Measurements from ENCODE around the gene KLF14.

The KLF14 gene

GRCh38 chr7:130719541-130719940 lies 14.5 kb downstream of the KLF14 start:
- DNase-seq (ENCODE audit: extremely low spot score): no peak
- ChIA-PET CTCF (interaction anchor here (0.7 to 1.0 kb wide), 2 partner anchors 32 to 39 kb away, joined by 3 read pairs; no protein-coding TSS in a partner anchor), POLR2A (no interaction called here)
- TF ChIP-seq FOXK2 (IDR thresholded peaks at IDR 0.05): no peak
- no peak for TF ChIP-seq FOXA1 (IDR thresholded peaks at IDR 0.05)
- no peak for TF ChIP-seq L3MBTL2 (conservative IDR thresholded peaks at IDR 0.05)
- no peak for TF ChIP-seq NFRKB (IDR thresholded peaks at IDR 0.05)
- TF ChIP-seq HDGF (IDR thresholded peaks at IDR 0.05; ENCODE audit: borderline replicate concordance): no peak
- no peak for TF ChIP-seq FOXM1 (IDR thresholded peaks at IDR 0.05; ENCODE audit: borderline replicate concordance)
- no peak for TF ChIP-seq LEF1 (IDR thresholded peaks at IDR 0.05; ENCODE audit: borderline replicate concordance)
- TF ChIP-seq SUZ12 (IDR thresholded peaks at IDR 0.05): no peak
- TF ChIP-seq SP1 (IDR thresholded peaks at IDR 0.05): no peak
- TF ChIP-seq ZNF384 (IDR thresholded peaks at IDR 0.05): no peak
- no peak for TF ChIP-seq ARNT (IDR thresholded peaks at IDR 0.05)
- no peak for TF ChIP-seq ELF4 (IDR thresholded peaks at IDR 0.05)
- no peak for TF ChIP-seq TARDBP (IDR thresholded peaks at IDR 0.05)
- no peak for TF ChIP-seq CTBP1 (IDR thresholded peaks at IDR 0.05; ENCODE audit: borderline replicate concordance)
- TF ChIP-seq PKNOX1 (IDR thresholded peaks at IDR 0.05): no peak
- TF ChIP-seq BHLHE40 (IDR thresholded peaks at IDR 0.05; ENCODE audit: borderline replicate concordance): no peak

DNA sequence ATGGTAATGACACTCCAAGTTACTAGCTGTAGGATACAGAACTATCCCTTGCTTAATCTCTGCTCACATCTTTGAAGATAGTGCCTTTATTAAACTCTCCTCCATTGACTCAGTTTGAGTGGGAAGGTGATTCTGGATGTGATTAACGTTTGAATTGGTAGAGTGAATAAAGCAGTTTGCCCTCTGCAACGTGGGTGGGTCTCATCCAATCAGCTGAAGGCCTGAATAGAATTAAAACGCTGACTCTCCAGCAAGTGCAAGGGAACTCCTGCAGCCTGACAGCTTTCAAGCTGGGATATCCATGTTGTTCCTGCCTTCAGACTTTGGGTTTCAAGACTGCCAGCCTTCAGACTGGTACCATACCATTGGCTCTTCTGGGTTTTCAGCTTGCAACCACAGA lies 21.6 kb downstream of the KLF14 start:
- ChIA-PET POLR2A (no interaction called here), CTCF (interaction anchor here (0.5 kb wide), 1 partner anchor 258 kb away, joined by 4 read pairs; no protein-coding TSS in a partner anchor)
- TF ChIP-seq SP1 (IDR thresholded peaks at IDR 0.05) (no peak), CTBP1 (IDR thresholded peaks at IDR 0.05; ENCODE audit: borderline replicate concordance) (no peak), BHLHE40 (IDR thresholded peaks at IDR 0.05; ENCODE audit: borderline replicate concordance) (no peak), SUZ12 (IDR thresholded peaks at IDR 0.05) (no peak), NFRKB (IDR thresholded peaks at IDR 0.05) (no peak), ELF4 (IDR thresholded peaks at IDR 0.05) (no peak)
- DNase-seq (ENCODE audit: extremely low spot score): no peak

- CTCF ChIA-PET: no interaction called here
- no peak for DNase-seq (ENCODE audit: extremely low spot score)
- TF ChIP-seq ELF4 (IDR thresholded peaks at IDR 0.05) (no peak), BHLHE40 (IDR thresholded peaks at IDR 0.05; ENCODE audit: borderline replicate concordance) (no peak), ARNT (IDR thresholded peaks at IDR 0.05) (no peak), NFRKB (IDR thresholded peaks at IDR 0.05) (no peak), PKNOX1 (IDR thresholded peaks at IDR 0.05) (no peak), ZNF384 (IDR thresholded peaks at IDR 0.05) (no peak), TARDBP (IDR thresholded peaks at IDR 0.05) (no peak), L3MBTL2 (conservative IDR thresholded peaks at IDR 0.05) (no peak), LEF1 (IDR thresholded peaks at IDR 0.05; ENCODE audit: borderline replicate concordance) (no peak), HDGF (IDR thresholded peaks at IDR 0.05; ENCODE audit: borderline replicate concordance) (no peak), FOXM1 (IDR thresholded peaks at IDR 0.05; ENCODE audit: borderline replicate concordance) (no peak), FOXA1 (IDR thresholded peaks at IDR 0.05) (no peak), FOXK2 (IDR thresholded peaks at IDR 0.05) (no peak), SP1 (IDR thresholded peaks at IDR 0.05) (no peak)
- POLR2A ChIA-PET: no interaction called here
These were observed 25.2 kb downstream of the KLF14 start for GRCh38 chr7:130708766-130709165.

DNA sequence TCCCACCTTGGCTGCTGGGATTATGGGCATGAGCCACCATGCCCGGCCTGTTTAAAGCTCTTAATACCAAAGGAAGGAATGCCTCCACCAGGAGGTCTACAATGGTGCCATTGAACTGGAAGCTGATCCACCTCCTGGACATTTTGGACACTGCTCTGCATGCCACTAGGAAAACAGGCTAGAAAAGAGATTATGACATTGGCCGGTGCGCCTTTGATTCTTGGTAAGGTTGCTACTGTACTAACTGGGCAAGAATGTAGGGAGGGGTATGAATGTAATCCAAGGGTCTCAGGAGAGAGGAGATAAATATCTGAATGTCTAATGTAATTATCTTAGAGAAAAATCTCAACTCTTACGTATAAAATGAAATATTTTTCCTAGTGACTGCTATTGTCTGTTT lies 26.0 kb downstream of the KLF14 start:
- ChIA-PET POLR2A (no interaction called here), CTCF (no interaction called here)
- TF ChIP-seq ELF4 (IDR thresholded peaks at IDR 0.05): no peak
- no peak for TF ChIP-seq FOXA1 (IDR thresholded peaks at IDR 0.05)
- no peak for TF ChIP-seq ARNT (IDR thresholded peaks at IDR 0.05)
- TF ChIP-seq SUZ12 (IDR thresholded peaks at IDR 0.05): no peak
- TF ChIP-seq CTBP1 (IDR thresholded peaks at IDR 0.05; ENCODE audit: borderline replicate concordance): no peak
- TF ChIP-seq PKNOX1 (IDR thresholded peaks at IDR 0.05): no peak
- TF ChIP-seq HDGF (IDR thresholded peaks at IDR 0.05; ENCODE audit: borderline replicate concordance): no peak
- TF ChIP-seq SP1 (IDR thresholded peaks at IDR 0.05): no peak
- TF ChIP-seq L3MBTL2 (conservative IDR thresholded peaks at IDR 0.05): no peak
- TF ChIP-seq NFRKB (IDR thresholded peaks at IDR 0.05): no peak
- TF ChIP-seq ZNF384 (IDR thresholded peaks at IDR 0.05): no peak
- no peak for TF ChIP-seq BHLHE40 (IDR thresholded peaks at IDR 0.05; ENCODE audit: borderline replicate concordance)
- TF ChIP-seq TARDBP (IDR thresholded peaks at IDR 0.05): no peak
- no peak for DNase-seq (ENCODE audit: extremely low spot score)

GRCh38 chr7:130703851-130704250 lies 30.2 kb downstream of the KLF14 start:
- no peak for DNase-seq (ENCODE audit: extremely low spot score)
- POLR2A ChIA-PET: no interaction called here
- TF ChIP-seq FOXK2 (IDR thresholded peaks at IDR 0.05) (no peak), HDGF (IDR thresholded peaks at IDR 0.05; ENCODE audit: borderline replicate concordance) (no peak), NFRKB (IDR thresholded peaks at IDR 0.05) (no peak), SP1 (IDR thresholded peaks at IDR 0.05) (no peak), BHLHE40 (IDR thresholded peaks at IDR 0.05; ENCODE audit: borderline replicate concordance) (no peak), PKNOX1 (IDR thresholded peaks at IDR 0.05) (no peak), ZNF384 (IDR thresholded peaks at IDR 0.05) (no peak), LEF1 (IDR thresholded peaks at IDR 0.05; ENCODE audit: borderline replicate concordance) (no peak), ELF4 (IDR thresholded peaks at IDR 0.05) (no peak), ARNT (IDR thresholded peaks at IDR 0.05) (no peak), L3MBTL2 (conservative IDR thresholded peaks at IDR 0.05) (no peak), CTBP1 (IDR thresholded peaks at IDR 0.05; ENCODE audit: borderline replicate concordance) (no peak), TARDBP (IDR thresholded peaks at IDR 0.05) (no peak), SUZ12 (IDR thresholded peaks at IDR 0.05) (no peak), FOXM1 (IDR thresholded peaks at IDR 0.05; ENCODE audit: borderline replicate concordance) (no peak), FOXA1 (IDR thresholded peaks at IDR 0.05) (no peak)
- CTCF ChIA-PET: no interaction called here
